ENCODE results near the gene CBFA2T3.
A peak's percentile ranks its signal among the peaks of the same experiment; 100 is the strongest.

Gene CBFA2T3

GRCh38 chr16:88956546-88957432 lies 20.2 kb downstream of the CBFA2T3 start:
- DNase-seq = no peak
- CTCF ChIA-PET = interaction anchor here (1.4 to 1.8 kb wide), 2 partner anchors 14 to 99 kb away, joined by 4 to 6 read pairs; no protein-coding TSS in a partner anchor
- Mint-ChIP-seq H3K27ac (peak overlapping the region; percentile 11), H3K4me1 (peaks cover 17% of the 10 kb centered on the region), H3K9me3 (no peaks in the 10 kb centered on the region), H3K4me3 (no peak overlapping the region), H3K27me3 (peaks cover 46% of the 10 kb centered on the region), H3K36me3 (no peaks in the 10 kb centered on the region)

DNA sequence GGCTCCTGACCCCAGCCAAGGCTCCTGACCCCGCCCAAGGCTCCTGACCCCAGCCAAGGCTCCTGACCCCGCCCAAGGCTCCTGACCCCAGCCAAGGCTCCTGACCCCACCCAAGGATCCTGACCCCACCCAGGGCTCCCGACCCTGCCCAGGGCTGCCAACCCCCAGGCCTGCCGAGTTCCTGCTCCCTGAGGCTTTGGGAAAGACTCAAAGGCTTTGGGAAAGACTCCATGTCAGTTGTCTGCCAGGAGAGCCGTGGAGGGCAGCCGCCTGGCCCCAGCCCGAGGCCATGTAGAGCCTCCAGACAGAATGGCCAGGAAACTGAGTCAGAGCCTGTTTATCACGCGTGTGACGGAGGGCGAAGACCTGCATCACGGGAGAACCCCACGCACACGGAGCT lies 21.1 kb downstream of the CBFA2T3 start:
- no peak overlapping the region for H3K4me3 Mint-ChIP-seq
- H3K4me1 Mint-ChIP-seq = peaks cover 17% of the 10 kb centered on the region
- H3K27ac Mint-ChIP-seq = no peak overlapping the region
- no peak for DNase-seq
- no peaks in the 10 kb centered on the region for H3K36me3 Mint-ChIP-seq
- peaks cover 45% of the 10 kb centered on the region for H3K27me3 Mint-ChIP-seq
- H3K9me3 Mint-ChIP-seq = no peaks in the 10 kb centered on the region
- CTCF ChIA-PET = no interaction called here

DNA sequence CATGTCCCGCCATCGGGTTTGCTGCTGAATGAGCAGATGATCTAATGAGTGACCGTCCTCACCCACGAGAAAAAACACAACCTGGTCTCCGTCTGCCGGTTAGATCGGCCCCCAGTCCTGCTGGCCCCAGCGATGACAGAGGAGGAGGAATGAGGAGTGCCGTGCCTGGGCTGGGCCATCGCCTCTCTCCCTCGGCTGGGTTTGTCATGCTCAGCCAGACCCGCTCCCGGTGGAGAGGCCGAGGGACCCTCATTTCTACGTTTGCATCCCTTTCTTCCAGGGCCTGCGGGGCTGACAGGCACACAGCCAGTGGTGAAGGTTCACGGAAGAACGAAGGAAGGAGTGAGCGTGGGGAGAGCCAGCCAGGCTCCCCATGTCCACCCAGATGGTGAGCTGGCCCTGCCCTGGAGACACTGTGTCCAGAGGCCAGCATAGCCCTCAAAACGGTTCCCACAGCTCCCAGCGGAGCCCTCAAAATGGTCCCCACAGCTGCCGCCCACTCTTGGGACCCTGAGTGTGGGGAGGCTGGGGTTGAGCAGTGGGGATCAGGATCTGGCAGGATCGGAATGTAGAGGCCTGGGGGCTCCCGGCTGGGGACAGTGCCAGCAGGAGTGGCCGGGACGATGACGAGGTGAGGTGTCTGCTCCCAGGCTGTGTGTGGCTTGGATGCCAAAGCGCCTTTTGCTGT lies 23.9 kb downstream of the CBFA2T3 start:
- peaks cover 34% of the 10 kb centered on the region for H3K27me3 Mint-ChIP-seq
- no peak for DNase-seq
- no peaks in the 10 kb centered on the region for H3K9me3 Mint-ChIP-seq
- no peaks in the 10 kb centered on the region for H3K36me3 Mint-ChIP-seq
- H3K4me3 Mint-ChIP-seq = no peak overlapping the region
- H3K27ac Mint-ChIP-seq = no peak overlapping the region
- H3K4me1 Mint-ChIP-seq = peaks cover 14% of the 10 kb centered on the region
- CTCF ChIA-PET = no interaction called here

GRCh38 chr16:88951989-88952388 lies 25.0 kb downstream of the CBFA2T3 start:
- Mint-ChIP-seq H3K9me3 (no peaks in the 10 kb centered on the region), H3K27ac (no peak overlapping the region), H3K4me1 (peaks cover 3% of the 10 kb centered on the region), H3K36me3 (no peaks in the 10 kb centered on the region), H3K27me3 (peaks cover 26% of the 10 kb centered on the region), H3K4me3 (no peak overlapping the region)
- no peak for DNase-seq
- CTCF ChIA-PET = no interaction called here

GRCh38 chr16:88951501-88951900 lies 25.5 kb downstream of the CBFA2T3 start:
- no peaks in the 10 kb centered on the region for H3K4me1 Mint-ChIP-seq
- CTCF ChIA-PET = no interaction called here
- H3K36me3 Mint-ChIP-seq = no peaks in the 10 kb centered on the region
- DNase-seq = no peak
- H3K9me3 Mint-ChIP-seq = no peaks in the 10 kb centered on the region
- H3K27ac Mint-ChIP-seq = no peak overlapping the region
- peaks cover 21% of the 10 kb centered on the region for H3K27me3 Mint-ChIP-seq
- H3K4me3 Mint-ChIP-seq = no peak overlapping the region

DNA sequence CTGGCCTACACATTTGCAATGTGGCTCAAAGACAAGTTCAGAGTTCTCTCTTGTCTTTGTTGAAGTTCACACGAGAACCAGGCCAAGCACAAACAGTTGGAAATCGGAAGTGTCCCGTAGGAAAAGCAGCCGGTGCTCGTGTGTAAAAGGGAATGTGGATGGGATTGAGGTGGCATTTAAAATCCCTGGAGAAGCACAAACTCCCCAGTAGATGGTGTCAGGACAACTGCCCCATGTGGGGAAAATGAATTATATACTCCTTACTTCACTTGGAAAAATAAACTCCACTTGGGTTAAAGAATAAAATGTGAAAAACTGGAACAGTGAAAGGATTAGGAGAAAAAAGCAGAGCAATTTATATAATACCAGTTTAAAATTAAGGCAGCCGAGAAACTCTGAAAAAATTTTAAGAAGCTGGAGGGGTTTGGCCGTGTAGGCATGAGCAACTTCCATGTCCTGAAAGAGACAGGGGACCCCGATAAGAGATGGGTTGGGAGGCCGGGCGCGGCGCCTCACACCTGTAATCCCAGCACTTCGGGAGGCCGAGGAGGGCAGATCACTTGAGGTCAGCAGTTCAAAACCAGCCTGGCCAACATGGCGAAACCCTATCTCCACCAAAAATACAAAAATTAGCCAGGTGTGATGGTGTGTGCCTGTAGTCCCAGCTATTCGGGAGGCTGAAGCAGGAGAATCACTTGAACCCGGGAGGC lies 28.1 kb downstream of the CBFA2T3 start:
- H3K27me3 Mint-ChIP-seq = peaks cover 30% of the 10 kb centered on the region
- no peak overlapping the region for H3K4me3 Mint-ChIP-seq
- no peak for DNase-seq
- CTCF ChIA-PET = no interaction called here
- H3K4me1 Mint-ChIP-seq = no peaks in the 10 kb centered on the region
- no peak overlapping the region for H3K27ac Mint-ChIP-seq
- no peaks in the 10 kb centered on the region for H3K9me3 Mint-ChIP-seq
- no peaks in the 10 kb centered on the region for H3K36me3 Mint-ChIP-seq

GRCh38 chr16:88945473-88945872 lies 31.5 kb downstream of the CBFA2T3 start:
- no peak for DNase-seq
- CTCF ChIA-PET = no interaction called here
- H3K4me3 Mint-ChIP-seq = no peak overlapping the region
- no peaks in the 10 kb centered on the region for H3K9me3 Mint-ChIP-seq
- peaks cover 5% of the 10 kb centered on the region for H3K4me1 Mint-ChIP-seq
- H3K27ac Mint-ChIP-seq = no peak overlapping the region
- H3K36me3 Mint-ChIP-seq = no peaks in the 10 kb centered on the region
- H3K27me3 Mint-ChIP-seq = peaks cover 53% of the 10 kb centered on the region

GRCh38 chr16:88943741-88944140 lies 33.3 kb downstream of the CBFA2T3 start:
- Mint-ChIP-seq H3K27me3 (peaks cover 63% of the 10 kb centered on the region), H3K36me3 (no peaks in the 10 kb centered on the region), H3K9me3 (no peaks in the 10 kb centered on the region), H3K27ac (no peak overlapping the region), H3K4me3 (no peak overlapping the region), H3K4me1 (peaks cover 13% of the 10 kb centered on the region)
- CTCF ChIA-PET = interaction anchor here (1.1 to 1.2 kb wide), 2 partner anchors 272 kb away, joined by 3 to 4 read pairs; no protein-coding TSS in a partner anchor
- DNase-seq = no peak

DNA sequence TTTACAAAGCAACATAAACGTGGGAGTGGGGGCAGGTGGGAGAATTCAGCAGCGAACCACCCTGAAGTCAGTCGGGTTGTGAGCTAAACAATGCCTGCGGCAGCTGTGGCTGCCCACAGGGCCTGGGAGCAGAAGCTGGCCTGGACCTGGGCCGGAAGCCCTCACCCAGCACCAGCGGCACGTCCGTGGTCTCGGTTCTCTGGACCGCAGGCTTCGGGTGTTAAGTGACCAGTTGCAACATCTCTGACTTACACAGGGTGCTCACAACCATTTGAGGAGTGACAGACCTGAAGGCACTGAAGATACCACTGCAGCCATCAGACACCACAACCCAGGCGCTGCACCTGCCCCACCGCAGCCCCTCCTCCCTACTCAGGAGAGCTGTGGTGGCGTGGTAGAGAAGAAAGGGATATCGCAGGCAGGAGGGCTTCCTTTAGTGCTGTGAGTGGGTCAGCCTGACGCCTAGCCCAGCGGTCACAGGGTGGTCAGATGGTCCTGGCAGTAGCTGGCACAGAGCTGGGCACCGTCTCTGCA lies 33.8 kb downstream of the CBFA2T3 start:
- H3K4me3 Mint-ChIP-seq = no peak overlapping the region
- no peak for DNase-seq
- CTCF ChIA-PET = interaction anchor here (1.2 to 1.9 kb wide), 3 partner anchors 15 to 273 kb away, joined by 4 to 7 read pairs (median 6); no protein-coding TSS in a partner anchor
- peaks cover 63% of the 10 kb centered on the region for H3K27me3 Mint-ChIP-seq
- no peaks in the 10 kb centered on the region for H3K9me3 Mint-ChIP-seq
- H3K4me1 Mint-ChIP-seq = peaks cover 13% of the 10 kb centered on the region
- no peaks in the 10 kb centered on the region for H3K36me3 Mint-ChIP-seq
- H3K27ac Mint-ChIP-seq = no peak overlapping the region

GRCh38 chr16:88941913-88942909 lies 34.8 kb downstream of the CBFA2T3 start:
- Mint-ChIP-seq H3K4me1 (peaks cover 13% of the 10 kb centered on the region), H3K4me3 (no peak overlapping the region), H3K27me3 (peaks cover 69% of the 10 kb centered on the region), H3K36me3 (no peaks in the 10 kb centered on the region), H3K9me3 (no peaks in the 10 kb centered on the region), H3K27ac (no peak overlapping the region)
- peak; percentile 66 for DNase-seq
- CTCF ChIA-PET = interaction anchor here (1.2 to 1.9 kb wide), 3 partner anchors 16 to 274 kb away, joined by 4 to 7 read pairs (median 6); no protein-coding TSS in a partner anchor

- Mint-ChIP-seq H3K9me3 (no peaks in the 10 kb centered on the region), H3K4me1 (peaks cover 18% of the 10 kb centered on the region), H3K4me3 (no peak overlapping the region), H3K27ac (no peak overlapping the region), H3K36me3 (no peaks in the 10 kb centered on the region), H3K27me3 (peaks cover 80% of the 10 kb centered on the region)
- CTCF ChIA-PET = interaction anchor here (1.3 to 1.9 kb wide), 3 partner anchors 17 to 226 kb away, joined by 3 to 6 read pairs (median 5); no protein-coding TSS in a partner anchor
- no peak for DNase-seq
Observed at GRCh38 chr16:88940862-88941817, 35.9 kb downstream of the CBFA2T3 start.

All from activated naive CD4-positive, alpha-beta T cell treated with anti-CD3 and anti-CD28 coated beads, Interleukin-2, amount 10 ng/mL, durations not matched to agents 7 days and 5 days (primary cell).